ENCODE results near the gene TUBD1.

TUBD1 gene

DNA sequence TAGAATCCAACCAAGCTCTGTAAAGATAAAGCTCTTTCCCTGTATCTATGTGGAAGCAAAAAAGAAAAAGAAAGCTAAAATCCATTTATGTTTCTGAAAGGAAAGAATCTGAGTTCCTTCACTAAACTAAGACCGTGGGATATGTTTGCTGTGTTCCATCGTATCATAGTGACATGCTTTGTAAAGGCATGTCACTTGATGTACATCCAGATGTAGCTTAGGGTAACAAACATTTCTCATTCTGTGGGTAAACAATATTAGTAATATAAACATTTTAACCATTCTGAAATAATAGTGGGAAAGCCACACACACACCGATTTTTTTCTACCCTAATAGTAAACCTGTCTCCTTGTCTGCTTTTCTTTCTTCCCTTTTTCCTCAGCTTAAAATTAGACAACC, 78.1 kb downstream of the TUBD1 start:
- DNase-seq: no peak

DNA sequence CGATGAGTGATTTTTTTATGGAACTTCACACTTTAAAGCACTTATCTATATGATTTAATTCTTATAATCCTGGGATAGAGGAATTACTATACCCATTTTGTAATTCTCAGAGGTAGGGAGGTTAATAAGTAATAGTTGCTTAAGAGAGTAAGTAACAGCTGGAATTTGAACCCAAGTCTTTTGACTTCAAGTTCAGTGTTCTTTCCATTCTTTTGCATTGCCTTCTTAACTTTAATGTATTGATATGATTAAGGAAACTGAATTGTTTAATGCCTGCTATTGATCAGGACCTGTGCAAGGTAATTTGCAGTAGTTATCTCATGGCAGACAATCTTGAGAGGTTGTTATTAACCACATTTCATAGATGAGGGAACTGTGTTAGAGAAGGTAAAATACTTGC, 78.5 kb downstream of the TUBD1 start:
- no peak for DNase-seq

DNA sequence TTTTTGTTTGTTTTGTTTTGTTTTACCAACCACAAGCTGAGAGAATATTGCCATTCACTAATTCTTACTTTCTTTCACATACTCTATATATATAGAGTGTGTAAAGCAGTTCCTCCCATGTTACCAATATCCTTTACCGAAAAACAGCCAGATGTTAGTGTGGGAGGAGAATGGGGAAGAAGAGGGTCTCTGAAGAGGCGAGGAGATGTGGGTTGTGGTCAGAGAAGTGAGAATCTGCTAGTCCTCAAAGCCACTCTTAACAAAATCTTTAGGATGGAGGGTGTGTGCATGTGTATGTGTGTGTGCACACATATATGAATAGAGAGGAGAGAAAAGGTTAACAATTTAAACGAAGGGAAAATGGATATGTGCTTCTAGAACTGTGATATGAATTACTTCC, 80.6 kb downstream of the TUBD1 start:
- DNase-seq: no peak

DNA sequence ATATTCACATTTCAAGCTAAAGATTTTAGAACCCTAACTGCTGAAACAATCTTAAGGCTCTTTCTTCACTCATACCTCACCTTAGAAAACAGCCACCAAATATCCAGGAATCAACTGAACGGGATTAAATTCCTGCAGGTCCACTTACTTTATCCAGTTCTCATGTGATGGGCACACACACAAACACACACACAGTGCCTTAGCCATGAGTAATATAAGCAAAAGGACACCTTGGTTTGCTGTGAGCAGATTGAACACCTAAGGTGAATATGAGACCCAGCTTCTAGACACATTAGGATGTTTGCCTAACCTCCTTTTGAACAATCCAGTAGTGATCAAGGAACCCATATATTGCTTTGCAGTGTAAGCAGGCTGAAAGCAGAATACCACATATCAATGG, 81.5 kb downstream of the TUBD1 start:
- DNase-seq: no peak

DNA sequence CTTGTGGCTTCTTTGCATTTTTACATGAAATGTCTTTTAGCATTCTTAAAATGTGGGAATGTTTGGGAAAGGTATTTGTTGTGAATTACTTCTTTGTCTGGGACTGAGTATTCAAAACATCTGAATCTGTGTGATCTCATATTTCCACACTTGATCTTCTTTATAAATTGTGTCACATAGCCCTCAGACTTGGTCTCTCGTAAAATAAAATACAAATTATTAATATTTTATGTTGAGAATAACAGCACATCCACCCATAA, 81.9 kb downstream of the TUBD1 start:
- DNase-seq: no peak
